K562 (cell line): ENCODE results near the gene EPC2. TPM values are rescaled to one million over a fixed set of nuclear protein-coding genes. Genes with fewer than 3 reads are reported as not detected.

Source experiments
- CBX2 ChIP-seq: fragments of 200-600 bp; sonication (generic); IDR thresholded peaks from one replicate; pipeline ENCODE4 v1.6.1; 2012; ENCODE audit warnings: mild to moderate bottlenecking, low read length, inconsistent platforms; ENCODE audit not compliant: insufficient read depth, poor library complexity, severe bottlenecking
- CREB1 ChIP-seq, 2 experiments: sonication (generic) in 1 of 2; formaldehyde crosslinking in 1 of 2; IDR thresholded peaks; 2 replicates each; pipeline versions ENCODE4 v1.6.1 to v1.8.0; 2012 to 2022; ENCODE audit warnings: inconsistent platforms in 1 of 2, mild to moderate bottlenecking in 1 of 2, missing genetic modification reagents in 1 of 2, moderate library complexity in 1 of 2
- HNRNPK ChIP-seq: fragments of 200-400 bp; formaldehyde crosslinking; IDR thresholded peaks from one replicate; pipeline ENCODE4 v1.6.1; 2018; ENCODE audit warnings: mild to moderate bottlenecking, low read depth, low read length; ENCODE audit not compliant: poor library complexity, severe bottlenecking
- JUN ChIP-seq, 2 experiments: sonication (generic) in 1 of 2; formaldehyde crosslinking in 1 of 2; IDR thresholded peaks; 2 replicates each; pipeline versions ENCODE4 v1.6.1 to v1.8.0; 2012 to 2022; ENCODE audit warnings: borderline replicate concordance in 2 of 2, mild to moderate bottlenecking in 2 of 2, improper control_type of control experiment in 1 of 2, low read depth in 1 of 2, low read length in 1 of 2, missing genetic modification reagents in 1 of 2
- POLR2AphosphoS2 ChIP-seq: IDR thresholded peaks from 2 replicates; pipeline ENCODE4 v1.6.1; 2012; ENCODE audit warnings: low read length, improper control_type of control experiment
- PRPF4 ChIP-seq: fragments of 200-400 bp; formaldehyde crosslinking; IDR thresholded peaks from one replicate; pipeline ENCODE4 v1.6.1; 2017; ENCODE audit warnings: low read length, low read depth, mild to moderate bottlenecking; ENCODE audit not compliant: insufficient read depth, poor library complexity, severe bottlenecking
- RBFOX2 ChIP-seq: fragments of 200-400 bp; formaldehyde crosslinking; IDR thresholded peaks from 2 replicates; pipeline ENCODE4 v1.6.1; 2017; ENCODE audit warnings: low read depth, mild to moderate bottlenecking, low read length, moderate library complexity
- RBM22 ChIP-seq: fragments of 200-400 bp; formaldehyde crosslinking; IDR thresholded peaks from 2 replicates; pipeline ENCODE4 v1.6.1; 2018; ENCODE audit warnings: low read length, low read depth; ENCODE audit not compliant: poor library complexity, severe bottlenecking
- SETDB1 ChIP-seq: IDR thresholded peaks from one replicate; pipeline ENCODE4 v1.6.1; 2012; ENCODE audit warnings: low read length, control low read depth, inconsistent platforms
- ZNF232 ChIP-seq: sonication (generic); formaldehyde crosslinking; IDR thresholded peaks from 2 replicates; pipeline ENCODE4 v1.8.0; 2022; ENCODE audit warnings: mild to moderate bottlenecking, missing genetic modification reagents
- ZNF57 ChIP-seq: fragments of 450-650 bp; formaldehyde crosslinking; IDR thresholded peaks from 2 replicates; pipeline ENCODE4 v1.4.0; 2020; ENCODE audit warnings: mild to moderate bottlenecking, moderate library complexity
- polyA plus RNA-seq, 8 experiments: library from polyadenylated mRNA; depleted of rRNA in 4 of 8; stranded (reverse) in 5 of 8; unstranded in 3 of 8; fragments of >200 nt; fragmentation: Nextera tagmentation in 2 of 8; fragmentation: Illumina TruSeq in 1 of 8; extraction: Ambion mirVana in 2 of 8; extraction: Trizol in 1 of 8; gene quantifications; 2 replicates each; pipeline versions ENCODE4 v1.2.1 to v1.2.3, GENCODE V29; 2011 to 2014; ENCODE audit warnings: inconsistent platforms in 1 of 8, missing spikeins in 1 of 8
- total RNA-seq, 7 experiments: library from RNA; depleted of rRNA in 6 of 7; stranded (reverse); fragments of >200 nt in 6 of 7; fragmentation: Illumina TruSeq in 2 of 7; extraction: Trizol in 2 of 7; gene quantifications; 2 replicates each; pipeline versions ENCODE4 v1.2.1 to v1.2.3, GENCODE V29; 2011 to 2021; ENCODE audit warnings: low replicate concordance in 1 of 7
- TF ChIP-seq, protein P1 (sequence below): fragments of 250-450 bp; sonication (Bioruptor Pico); IDR thresholded peaks from 2 replicates; pipeline ENCODE4 v1.4.0; 2020; ENCODE audit warnings: mild to moderate bottlenecking, moderate library complexity
- TF ChIP-seq, protein P2 (sequence below): fragments of 250-450 bp; sonication (Bioruptor Pico); IDR thresholded peaks from 2 replicates; pipeline ENCODE4 v1.8.0; 2021; ENCODE audit warnings: moderate library complexity, mild to moderate bottlenecking, inconsistent platforms
- TF ChIP-seq, protein P3 (sequence below): fragments of 450-650 bp; IDR thresholded peaks from 2 replicates; pipeline ENCODE4 v1.6.1; 2016; ENCODE audit warnings: borderline replicate concordance
- TF ChIP-seq, protein P4 (sequence below): fragments of 450-650 bp; IDR thresholded peaks from 2 replicates; pipeline ENCODE4 v1.6.1; 2016; ENCODE audit warnings: mild to moderate bottlenecking
- TF ChIP-seq, protein P5 (sequence below): IDR thresholded peaks from 2 replicates; pipeline ENCODE4 v1.6.1; 2014; ENCODE audit warnings: antibody characterized with exemption

Gene EPC2
- total and polyA plus RNA-seq, 9 of the 15 experiments (the other 6 are each of a cell fraction or from before 2014, with no cell fraction given) = 7.0 to 35.8 (median 29.1) TPM

DNA sequence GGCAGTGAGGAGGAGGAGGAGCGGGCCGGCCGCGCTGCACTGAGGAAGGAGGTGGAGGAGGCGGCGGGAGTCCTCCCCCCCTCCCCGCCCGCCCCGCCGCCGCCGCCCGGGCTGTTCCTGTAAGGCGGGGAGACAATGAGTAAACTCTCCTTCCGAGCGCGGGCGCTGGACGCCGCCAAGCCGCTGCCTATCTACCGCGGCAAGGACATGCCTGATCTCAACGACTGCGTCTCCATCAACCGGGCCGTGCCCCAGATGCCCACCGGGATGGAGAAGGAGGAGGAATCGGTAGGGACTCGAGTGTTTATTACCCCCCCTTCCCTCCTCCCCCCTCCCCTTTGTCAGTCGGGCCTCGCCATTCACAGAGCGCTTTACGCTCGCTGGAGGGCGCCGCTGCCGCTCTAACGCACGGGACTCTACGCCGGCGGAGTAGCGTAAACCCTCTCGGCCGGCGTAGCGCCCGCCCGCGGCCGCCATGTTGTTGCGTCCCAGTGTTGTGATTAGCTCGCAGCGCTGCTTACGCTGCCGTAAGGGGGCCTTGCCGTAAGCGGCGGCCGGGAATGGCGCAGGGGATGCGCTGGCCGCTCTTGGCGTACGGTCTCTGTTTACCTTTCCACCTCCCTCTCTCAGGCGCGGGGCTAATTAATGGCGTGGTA is 460 bp downstream of the EPC2 start (continued):
- TF ChIP-seq, protein P1, sequence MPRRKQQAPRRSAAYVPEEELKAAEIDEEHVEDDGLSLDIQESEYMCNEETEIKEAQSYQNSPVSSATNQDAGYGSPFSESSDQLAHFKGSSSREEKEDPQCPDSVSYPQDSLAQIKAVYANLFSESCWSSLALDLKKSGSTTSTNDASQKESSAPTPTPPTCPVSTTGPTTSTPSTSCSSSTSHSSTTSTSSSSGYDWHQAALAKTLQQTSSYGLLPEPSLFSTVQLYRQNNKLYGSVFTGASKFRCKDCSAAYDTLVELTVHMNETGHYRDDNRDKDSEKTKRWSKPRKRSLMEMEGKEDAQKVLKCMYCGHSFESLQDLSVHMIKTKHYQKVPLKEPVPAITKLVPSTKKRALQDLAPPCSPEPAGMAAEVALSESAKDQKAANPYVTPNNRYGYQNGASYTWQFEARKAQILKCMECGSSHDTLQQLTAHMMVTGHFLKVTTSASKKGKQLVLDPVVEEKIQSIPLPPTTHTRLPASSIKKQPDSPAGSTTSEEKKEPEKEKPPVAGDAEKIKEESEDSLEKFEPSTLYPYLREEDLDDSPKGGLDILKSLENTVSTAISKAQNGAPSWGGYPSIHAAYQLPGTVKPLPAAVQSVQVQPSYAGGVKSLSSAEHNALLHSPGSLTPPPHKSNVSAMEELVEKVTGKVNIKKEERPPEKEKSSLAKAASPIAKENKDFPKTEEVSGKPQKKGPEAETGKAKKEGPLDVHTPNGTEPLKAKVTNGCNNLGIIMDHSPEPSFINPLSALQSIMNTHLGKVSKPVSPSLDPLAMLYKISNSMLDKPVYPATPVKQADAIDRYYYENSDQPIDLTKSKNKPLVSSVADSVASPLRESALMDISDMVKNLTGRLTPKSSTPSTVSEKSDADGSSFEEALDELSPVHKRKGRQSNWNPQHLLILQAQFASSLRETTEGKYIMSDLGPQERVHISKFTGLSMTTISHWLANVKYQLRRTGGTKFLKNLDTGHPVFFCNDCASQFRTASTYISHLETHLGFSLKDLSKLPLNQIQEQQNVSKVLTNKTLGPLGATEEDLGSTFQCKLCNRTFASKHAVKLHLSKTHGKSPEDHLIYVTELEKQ (CRISPR knock-in tag) = no peak
- TF ChIP-seq CREB1 (IDR thresholded peaks at IDR 0.05) (peak; percentile 55; the same call in 1 of the 2 replicates), CREB1 (CRISPR knock-in tag; IDR thresholded peaks at IDR 0.05) (peak; percentile 80), ZNF57 (CRISPR knock-in tag) (no peak), RBFOX2 (peak; percentile 95), RBM22 (peak; percentile 10), PRPF4 (no peak), HNRNPK (peak; percentile 100), POLR2AphosphoS2 (0 out of 2 replicates have a peak, but pooled peaks have one; percentile 53), JUN (IDR thresholded peaks at IDR 0.05; ENCODE audit: borderline replicate concordance, low read depth, low read length) (no peak), JUN (CRISPR knock-in tag; IDR thresholded peaks at IDR 0.05; ENCODE audit: borderline replicate concordance) (no peak), CBX2 (no peak), SETDB1 (no peak), ZNF232 (CRISPR knock-in tag) (no peak)
- TF ChIP-seq, protein P2, sequence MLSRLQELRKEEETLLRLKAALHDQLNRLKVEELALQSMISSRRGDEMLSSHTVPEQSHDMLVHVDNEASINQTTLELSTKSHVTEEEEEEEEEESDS (CRISPR knock-in tag) = no peak
- TF ChIP-seq, protein P3, sequence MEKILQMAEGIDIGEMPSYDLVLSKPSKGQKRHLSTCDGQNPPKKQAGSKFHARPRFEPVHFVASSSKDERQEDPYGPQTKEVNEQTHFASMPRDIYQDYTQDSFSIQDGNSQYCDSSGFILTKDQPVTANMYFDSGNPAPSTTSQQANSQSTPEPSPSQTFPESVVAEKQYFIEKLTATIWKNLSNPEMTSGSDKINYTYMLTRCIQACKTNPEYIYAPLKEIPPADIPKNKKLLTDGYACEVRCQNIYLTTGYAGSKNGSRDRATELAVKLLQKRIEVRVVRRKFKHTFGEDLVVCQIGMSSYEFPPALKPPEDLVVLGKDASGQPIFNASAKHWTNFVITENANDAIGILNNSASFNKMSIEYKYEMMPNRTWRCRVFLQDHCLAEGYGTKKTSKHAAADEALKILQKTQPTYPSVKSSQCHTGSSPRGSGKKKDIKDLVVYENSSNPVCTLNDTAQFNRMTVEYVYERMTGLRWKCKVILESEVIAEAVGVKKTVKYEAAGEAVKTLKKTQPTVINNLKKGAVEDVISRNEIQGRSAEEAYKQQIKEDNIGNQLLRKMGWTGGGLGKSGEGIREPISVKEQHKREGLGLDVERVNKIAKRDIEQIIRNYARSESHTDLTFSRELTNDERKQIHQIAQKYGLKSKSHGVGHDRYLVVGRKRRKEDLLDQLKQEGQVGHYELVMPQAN = peak; percentile 25; the same call in 1 of the 2 replicates
- TF ChIP-seq, protein P4, sequence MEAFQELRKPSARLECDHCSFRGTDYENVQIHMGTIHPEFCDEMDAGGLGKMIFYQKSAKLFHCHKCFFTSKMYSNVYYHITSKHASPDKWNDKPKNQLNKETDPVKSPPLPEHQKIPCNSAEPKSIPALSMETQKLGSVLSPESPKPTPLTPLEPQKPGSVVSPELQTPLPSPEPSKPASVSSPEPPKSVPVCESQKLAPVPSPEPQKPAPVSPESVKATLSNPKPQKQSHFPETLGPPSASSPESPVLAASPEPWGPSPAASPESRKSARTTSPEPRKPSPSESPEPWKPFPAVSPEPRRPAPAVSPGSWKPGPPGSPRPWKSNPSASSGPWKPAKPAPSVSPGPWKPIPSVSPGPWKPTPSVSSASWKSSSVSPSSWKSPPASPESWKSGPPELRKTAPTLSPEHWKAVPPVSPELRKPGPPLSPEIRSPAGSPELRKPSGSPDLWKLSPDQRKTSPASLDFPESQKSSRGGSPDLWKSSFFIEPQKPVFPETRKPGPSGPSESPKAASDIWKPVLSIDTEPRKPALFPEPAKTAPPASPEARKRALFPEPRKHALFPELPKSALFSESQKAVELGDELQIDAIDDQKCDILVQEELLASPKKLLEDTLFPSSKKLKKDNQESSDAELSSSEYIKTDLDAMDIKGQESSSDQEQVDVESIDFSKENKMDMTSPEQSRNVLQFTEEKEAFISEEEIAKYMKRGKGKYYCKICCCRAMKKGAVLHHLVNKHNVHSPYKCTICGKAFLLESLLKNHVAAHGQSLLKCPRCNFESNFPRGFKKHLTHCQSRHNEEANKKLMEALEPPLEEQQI = no peak
- TF ChIP-seq, protein P5, sequence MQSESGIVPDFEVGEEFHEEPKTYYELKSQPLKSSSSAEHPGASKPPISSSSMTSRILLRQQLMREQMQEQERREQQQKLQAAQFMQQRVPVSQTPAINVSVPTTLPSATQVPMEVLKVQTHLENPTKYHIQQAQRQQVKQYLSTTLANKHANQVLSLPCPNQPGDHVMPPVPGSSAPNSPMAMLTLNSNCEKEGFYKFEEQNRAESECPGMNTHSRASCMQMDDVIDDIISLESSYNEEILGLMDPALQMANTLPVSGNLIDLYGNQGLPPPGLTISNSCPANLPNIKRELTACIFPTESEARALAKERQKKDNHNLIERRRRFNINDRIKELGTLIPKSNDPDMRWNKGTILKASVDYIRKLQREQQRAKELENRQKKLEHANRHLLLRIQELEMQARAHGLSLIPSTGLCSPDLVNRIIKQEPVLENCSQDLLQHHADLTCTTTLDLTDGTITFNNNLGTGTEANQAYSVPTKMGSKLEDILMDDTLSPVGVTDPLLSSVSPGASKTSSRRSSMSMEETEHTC = no peak
